ENCODE results near the gene TPP1. TPM values are rescaled to one million over a fixed set of nuclear protein-coding genes. Genes with fewer than 3 reads are reported as not detected.

The TPP1 gene
- total and polyA plus RNA-seq, 2 experiments from 2014 or later: 68.4 to 185 TPM

GRCh38 chr11:6637871-6638270, 18.6 kb upstream of the TPP1 start:
- no peak overlapping the region for H2AFZ ChIP-seq

GRCh38 chr11:6636480-6636879, 17.3 kb upstream of the TPP1 start:
- 87% methylated on average over 3 of the region's 3 CpGs for WGBS (ENCODE audit: low lambda C conversion rate, missing lambda C conversion rate)
- Histone ChIP-seq H3K9me3 (ENCODE audit: low read depth) (no peaks in the 10 kb centered on the region), H3K27ac (no peak overlapping the region), H3K4me2 (no peak overlapping the region), H3K4me1 (ENCODE audit: insufficient read depth) (peaks cover 4% of the 10 kb centered on the region), H3K27me3 (no peaks in the 10 kb centered on the region), H3K36me3 (replicated peaks; ENCODE audit: insufficient read depth, low read depth) (no peaks in the 10 kb centered on the region), H2AFZ (no peak overlapping the region), H3K79me2 (peaks cover 11% of the 10 kb centered on the region), H3K9me2 (replicated peaks; ENCODE audit: insufficient read depth) (no peaks in the 10 kb centered on the region), H4K20me1 (ENCODE audit: insufficient read depth, poor library complexity, severe bottlenecking) (no peaks in the 10 kb centered on the region), H3K4me3 (no peak overlapping the region)
- DNase-seq (ENCODE audit: low spot score): no peak
- TF ChIP-seq EZH2 (IDR thresholded peaks at IDR 0.05; ENCODE audit: borderline replicate concordance) (no peak), EZH2phosphoT487 (IDR thresholded peaks at IDR 0.05; ENCODE audit: low read depth, severe bottlenecking, unreplicated experiment) (no peak)

More at GRCh38 chr11:6637871-6638270, 18.6 kb upstream of the TPP1 start:
- WGBS (ENCODE audit: low lambda C conversion rate, missing lambda C conversion rate): 67% methylated on average over 3 of the region's 3 CpGs
- H4K20me1 ChIP-seq (ENCODE audit: insufficient read depth, poor library complexity, severe bottlenecking): peaks cover 3% of the 10 kb centered on the region
- H3K27ac ChIP-seq: no peak overlapping the region
- no peaks in the 10 kb centered on the region for H3K9me3 ChIP-seq (ENCODE audit: low read depth)
- TF ChIP-seq, protein P1, sequence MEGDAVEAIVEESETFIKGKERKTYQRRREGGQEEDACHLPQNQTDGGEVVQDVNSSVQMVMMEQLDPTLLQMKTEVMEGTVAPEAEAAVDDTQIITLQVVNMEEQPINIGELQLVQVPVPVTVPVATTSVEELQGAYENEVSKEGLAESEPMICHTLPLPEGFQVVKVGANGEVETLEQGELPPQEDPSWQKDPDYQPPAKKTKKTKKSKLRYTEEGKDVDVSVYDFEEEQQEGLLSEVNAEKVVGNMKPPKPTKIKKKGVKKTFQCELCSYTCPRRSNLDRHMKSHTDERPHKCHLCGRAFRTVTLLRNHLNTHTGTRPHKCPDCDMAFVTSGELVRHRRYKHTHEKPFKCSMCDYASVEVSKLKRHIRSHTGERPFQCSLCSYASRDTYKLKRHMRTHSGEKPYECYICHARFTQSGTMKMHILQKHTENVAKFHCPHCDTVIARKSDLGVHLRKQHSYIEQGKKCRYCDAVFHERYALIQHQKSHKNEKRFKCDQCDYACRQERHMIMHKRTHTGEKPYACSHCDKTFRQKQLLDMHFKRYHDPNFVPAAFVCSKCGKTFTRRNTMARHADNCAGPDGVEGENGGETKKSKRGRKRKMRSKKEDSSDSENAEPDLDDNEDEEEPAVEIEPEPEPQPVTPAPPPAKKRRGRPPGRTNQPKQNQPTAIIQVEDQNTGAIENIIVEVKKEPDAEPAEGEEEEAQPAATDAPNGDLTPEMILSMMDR (IDR thresholded peaks at IDR 0.05; ENCODE audit: poor library complexity): no peak
- TF ChIP-seq EZH2 (IDR thresholded peaks at IDR 0.05; ENCODE audit: borderline replicate concordance): no peak
- no peak for TF ChIP-seq EZH2phosphoT487 (IDR thresholded peaks at IDR 0.05; ENCODE audit: low read depth, severe bottlenecking, unreplicated experiment)
- no peak overlapping the region for H3K4me3 ChIP-seq
- H3K9me2 ChIP-seq (replicated peaks; ENCODE audit: insufficient read depth): no peaks in the 10 kb centered on the region
- no peaks in the 10 kb centered on the region for H3K36me3 ChIP-seq (replicated peaks; ENCODE audit: insufficient read depth, low read depth)
- H3K27me3 ChIP-seq: no peaks in the 10 kb centered on the region
- peaks cover 4% of the 10 kb centered on the region for H3K4me1 ChIP-seq (ENCODE audit: insufficient read depth)
- H3K79me2 ChIP-seq: peaks cover 17% of the 10 kb centered on the region
- no peak for DNase-seq (ENCODE audit: low spot score)
- no peak overlapping the region for H3K4me2 ChIP-seq

GRCh38 chr11:6635082-6635932, 16.1 kb upstream of the TPP1 start:
- no peaks in the 10 kb centered on the region for H3K9me2 ChIP-seq (replicated peaks; ENCODE audit: insufficient read depth)
- H3K27me3 ChIP-seq: peaks cover 7% of the 10 kb centered on the region
- peak overlapping the region; percentile 70 for H3K27ac ChIP-seq
- WGBS (ENCODE audit: low lambda C conversion rate, missing lambda C conversion rate): 63% methylated on average over 10 of the region's 10 CpGs
- peak overlapping the region; percentile 23 for H3K4me2 ChIP-seq
- peak; percentile 51 for DNase-seq (ENCODE audit: low spot score)
- H3K36me3 ChIP-seq (replicated peaks; ENCODE audit: insufficient read depth, low read depth): no peaks in the 10 kb centered on the region
- H4K20me1 ChIP-seq (ENCODE audit: insufficient read depth, poor library complexity, severe bottlenecking): no peaks in the 10 kb centered on the region
- no peak overlapping the region for H2AFZ ChIP-seq
- no peaks in the 10 kb centered on the region for H3K9me3 ChIP-seq (ENCODE audit: low read depth)
- no peak overlapping the region for H3K4me3 ChIP-seq
- TF ChIP-seq, protein P1 (IDR thresholded peaks at IDR 0.05; ENCODE audit: poor library complexity): no peak
- TF ChIP-seq EZH2phosphoT487 (IDR thresholded peaks at IDR 0.05; ENCODE audit: low read depth, severe bottlenecking, unreplicated experiment) (no peak), EZH2 (IDR thresholded peaks at IDR 0.05; ENCODE audit: borderline replicate concordance) (no peak)
- peaks cover 4% of the 10 kb centered on the region for H3K4me1 ChIP-seq (ENCODE audit: insufficient read depth)
- H3K79me2 ChIP-seq: peaks cover 11% of the 10 kb centered on the region

DNA sequence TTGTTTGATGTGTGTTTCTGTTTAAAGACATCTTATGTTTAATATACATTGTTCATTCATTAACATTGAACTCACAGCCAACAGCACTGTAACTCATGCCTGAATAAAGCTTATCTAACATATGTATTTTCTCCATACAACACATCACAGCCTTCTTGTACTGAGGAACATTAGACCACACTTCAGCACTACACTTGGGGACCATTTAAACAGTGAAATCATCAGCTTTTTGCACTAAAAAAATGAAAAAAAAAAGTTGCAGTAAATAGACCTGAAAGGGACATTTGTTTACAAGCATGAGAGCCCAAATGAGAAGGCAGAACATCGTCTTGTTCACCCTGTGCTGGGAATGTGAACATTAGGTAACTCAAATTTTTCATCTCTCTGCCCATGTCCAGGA, 15.3 kb upstream of the TPP1 start:
- DNase-seq (ENCODE audit: low spot score): no peak
- H3K4me3 ChIP-seq: no peak overlapping the region
- H3K79me2 ChIP-seq: peaks cover 11% of the 10 kb centered on the region
- peaks cover 4% of the 10 kb centered on the region for H3K4me1 ChIP-seq (ENCODE audit: insufficient read depth)
- peaks cover 8% of the 10 kb centered on the region for H3K27me3 ChIP-seq
- H3K4me2 ChIP-seq: no peak overlapping the region
- no peak overlapping the region for H3K27ac ChIP-seq
- H4K20me1 ChIP-seq (ENCODE audit: insufficient read depth, poor library complexity, severe bottlenecking): no peaks in the 10 kb centered on the region
- H3K9me2 ChIP-seq (replicated peaks; ENCODE audit: insufficient read depth): no peaks in the 10 kb centered on the region
- WGBS (ENCODE audit: low lambda C conversion rate, missing lambda C conversion rate): 71% methylated on average over 1 of the region's 1 CpG
- no peak for TF ChIP-seq EZH2 (IDR thresholded peaks at IDR 0.05; ENCODE audit: borderline replicate concordance)
- TF ChIP-seq, protein P1 (IDR thresholded peaks at IDR 0.05; ENCODE audit: poor library complexity): no peak
- TF ChIP-seq EZH2phosphoT487 (IDR thresholded peaks at IDR 0.05; ENCODE audit: low read depth, severe bottlenecking, unreplicated experiment): no peak
- no peak overlapping the region for H2AFZ ChIP-seq
- no peaks in the 10 kb centered on the region for H3K36me3 ChIP-seq (replicated peaks; ENCODE audit: insufficient read depth, low read depth)
- no peaks in the 10 kb centered on the region for H3K9me3 ChIP-seq (ENCODE audit: low read depth)
